ENCODE data around the gene GPR37L1. TPM values are rescaled to one million over a fixed set of nuclear protein-coding genes. Genes with fewer than 3 reads are reported as not detected.

The GPR37L1 gene
- total and polyA plus RNA-seq, 2 of the 4 experiments (the other 2 are of a cell fraction), result 0.02 TPM; not detected in 1

DNA sequence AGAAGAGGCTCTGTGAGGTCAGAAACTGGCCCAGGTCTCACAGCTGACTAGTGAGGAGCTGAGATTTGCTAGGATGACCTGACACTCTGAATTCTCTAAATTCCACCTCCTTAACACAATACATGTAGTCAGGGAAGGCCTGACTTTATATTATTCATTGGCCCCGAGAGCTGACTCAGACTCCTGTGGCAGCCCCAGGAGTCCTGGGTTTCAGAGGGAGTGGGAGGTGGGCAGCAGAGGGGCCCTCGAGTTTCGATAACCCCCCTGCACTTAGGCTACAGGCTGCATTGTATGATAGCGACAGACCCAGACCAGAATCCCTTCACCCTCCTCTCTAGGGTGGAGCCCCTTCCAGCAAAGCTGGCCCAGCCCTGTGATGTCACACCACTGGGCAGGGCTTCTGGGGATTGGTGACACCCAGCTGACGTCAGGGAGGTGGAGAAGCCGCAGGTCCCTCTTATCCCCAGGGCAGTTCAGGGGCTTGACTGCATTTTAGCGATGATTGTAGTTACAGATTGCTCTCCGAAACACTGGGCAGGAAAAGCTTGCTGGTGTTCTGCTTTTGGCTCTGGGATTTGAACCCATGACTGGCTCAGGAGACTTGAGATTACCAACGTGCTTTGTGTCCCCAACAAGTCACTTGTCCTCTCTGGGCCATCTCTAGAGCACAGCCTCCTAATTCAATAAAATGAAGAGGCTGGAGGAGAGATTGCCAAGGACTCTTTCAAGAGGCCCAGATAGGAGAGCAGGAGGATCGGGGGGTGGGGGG, 17.0 kb upstream of the GPR37L1 start (continued):
- TF ChIP-seq MAZ (IDR thresholded peaks at IDR 0.05; ENCODE audit: borderline replicate concordance, low read depth, low read length), result no peak

DNA sequence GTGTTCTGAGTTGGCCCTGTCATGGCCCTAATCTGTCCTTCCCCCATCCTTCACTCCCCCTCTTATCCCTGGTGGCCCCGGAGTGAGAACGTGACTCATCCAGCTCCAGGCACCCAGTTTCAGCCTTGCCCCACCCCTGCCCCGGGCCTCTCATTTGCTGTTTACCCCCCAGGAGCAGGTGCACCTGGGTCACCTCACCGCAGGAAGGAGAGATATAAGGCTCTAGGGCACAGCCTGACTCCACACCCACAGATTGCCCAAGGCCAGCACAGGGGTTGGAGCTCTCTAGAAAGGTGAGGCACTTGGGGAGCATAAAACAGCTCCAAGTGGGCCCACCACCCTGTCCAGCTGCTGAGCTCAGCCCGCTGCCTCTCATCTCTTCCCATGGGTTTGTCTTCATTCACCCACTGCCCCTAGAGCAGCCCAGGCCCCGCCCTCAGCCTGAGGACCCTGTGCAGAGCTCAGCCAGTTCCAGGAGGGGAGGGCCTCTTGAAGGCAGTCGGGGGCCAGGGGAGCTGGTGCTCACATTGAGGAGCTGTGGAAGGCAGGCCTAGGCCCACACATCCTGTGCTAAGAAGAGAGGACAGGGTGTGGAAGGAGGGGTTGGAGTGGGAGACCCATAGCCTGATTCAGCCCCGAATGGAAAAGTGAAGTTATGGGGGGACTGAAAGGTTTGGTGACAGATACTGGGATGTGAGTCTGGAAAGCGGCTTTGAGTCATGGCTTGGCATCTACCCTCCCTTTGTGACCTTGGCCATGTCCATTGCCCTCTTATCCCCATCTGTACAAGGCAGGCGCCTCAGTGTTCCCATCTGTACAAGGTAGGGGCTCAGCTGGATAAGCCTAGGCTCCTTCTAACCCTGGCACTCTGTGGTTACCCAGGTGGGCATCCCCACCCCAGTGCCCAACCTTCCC, 16.1 kb upstream of the GPR37L1 start:
- peaks cover 5% of the 10 kb centered on the region; the same call in 1 of the 2 replicates for H3K9me1 ChIP-seq (ENCODE audit: insufficient read depth, low read length)
- peak overlapping the region; percentile 85 for H2AK9ac ChIP-seq (replicated peaks; ENCODE audit: low read depth, low read length, poor library complexity)
- peak overlapping the region; percentile 23; the same call in 1 of the 2 replicates for H2AK5ac ChIP-seq (ENCODE audit: low read depth, low read length)
- ATAC-seq (ENCODE audit: low read depth) (no peak), DNase-seq (no peak)
- H3K9me3 ChIP-seq (ENCODE audit: control insufficient read depth, insufficient read depth, low read length), result no peaks in the 10 kb centered on the region
- H3K27me3 ChIP-seq (ENCODE audit: control insufficient read depth, insufficient read depth, low read length), result no peaks in the 10 kb centered on the region; the same call in 1 of the 2 replicates
- H3K4ac ChIP-seq (ENCODE audit: low read depth, low read length), result no peak overlapping the region
- no peaks in the 10 kb centered on the region for H3K36me3 ChIP-seq (ENCODE audit: control insufficient read depth, insufficient read depth, low read length)
- no peak overlapping the region for H4K91ac ChIP-seq (ENCODE audit: insufficient read depth, low read depth, low read length)
- H3K23ac ChIP-seq (ENCODE audit: low read depth, low read length), result no peak overlapping the region
- no peak overlapping the region for H2BK120ac ChIP-seq (ENCODE audit: low read depth, low read length)
- H3K4me1 ChIP-seq (ENCODE audit: control insufficient read depth, insufficient read depth, low read length), result peaks cover 4% of the 10 kb centered on the region; the same call in 1 of the 2 replicates
- in situ Hi-C loops (cut with MboI; ENCODE audit: low sequenced_read_pairs) (no loop called here), intact Hi-C loops (cut with micrococcal nuclease) (no loop called here), dilution Hi-C loops (cut with HindIII; ENCODE audit: low sequenced_read_pairs, unreplicated experiment) (no loop called here)
- no peak overlapping the region for H2BK5ac ChIP-seq (ENCODE audit: low read depth, low read length, poor library complexity, severe bottlenecking)
- POLR2A ChIA-PET (ENCODE audit: unreplicated experiment), result no interaction called here
- H3K9ac ChIP-seq (ENCODE audit: low read depth, low read length), result no peak overlapping the region
- CTCF ChIA-PET, result no interaction called here
- no peak overlapping the region for H3K27ac ChIP-seq (ENCODE audit: insufficient read depth, low read length)
- no peak overlapping the region for H3K4me2 ChIP-seq (ENCODE audit: low read depth, low read length)
- H3K14ac ChIP-seq (replicated peaks; ENCODE audit: low read depth, low read length), result no peak overlapping the region
- H2BK15ac ChIP-seq (ENCODE audit: low read depth, low read length), result no peak overlapping the region
- no peak overlapping the region for H2AFZ ChIP-seq (replicated peaks; ENCODE audit: low read length, poor library complexity)
- 82% methylated on average over 3 of the region's 10 CpGs; no CpG with 5 or more reads in 1 of the 2 experiments for WGBS, 2 experiments (ENCODE audit: extremely low coverage in 2 of 2, insufficient read length in 1 of 2)
- no peaks in the 10 kb centered on the region for H3K79me1 ChIP-seq (ENCODE audit: low read depth in 1 of 2, low read length in 2 of 2)
- no peak overlapping the region for H2BK20ac ChIP-seq (ENCODE audit: low read depth, low read length)
- H3K4me3 ChIP-seq (ENCODE audit: insufficient read depth, low read depth, low read length), result no peak overlapping the region
- H3K56ac ChIP-seq (ENCODE audit: extremely low read depth, insufficient read depth, low read length), result no peak overlapping the region
- BruUV-seq (replicated peaks), result no TSS peak
- no peak overlapping the region for H4K5ac ChIP-seq (ENCODE audit: low read depth, low read length)
- H4K8ac ChIP-seq (ENCODE audit: low read depth in 2 of 2, low read length in 2 of 2), result no peak overlapping the region
- no peaks in the 10 kb centered on the region for H4K20me1 ChIP-seq (ENCODE audit: insufficient read depth, low read length)
- no peak overlapping the region for H3K18ac ChIP-seq (ENCODE audit: low read depth, low read length)
- TF ChIP-seq RCOR1 (IDR thresholded peaks at IDR 0.05; ENCODE audit: insufficient replicate concordance, low read length) (no peak), SMC3 (IDR thresholded peaks at IDR 0.05; ENCODE audit: low read depth, low read length) (no peak), RAD21 (IDR thresholded peaks at IDR 0.05; ENCODE audit: low read length) (no peak), MAFK (IDR thresholded peaks at IDR 0.05; ENCODE audit: low read depth, low read length) (no peak), NFE2L2 (IDR thresholded peaks at IDR 0.05; ENCODE audit: low read depth, low read length) (no peak), MAZ (IDR thresholded peaks at IDR 0.05; ENCODE audit: borderline replicate concordance, low read depth, low read length) (no peak)
- TF ChIP-seq, protein P1, sequence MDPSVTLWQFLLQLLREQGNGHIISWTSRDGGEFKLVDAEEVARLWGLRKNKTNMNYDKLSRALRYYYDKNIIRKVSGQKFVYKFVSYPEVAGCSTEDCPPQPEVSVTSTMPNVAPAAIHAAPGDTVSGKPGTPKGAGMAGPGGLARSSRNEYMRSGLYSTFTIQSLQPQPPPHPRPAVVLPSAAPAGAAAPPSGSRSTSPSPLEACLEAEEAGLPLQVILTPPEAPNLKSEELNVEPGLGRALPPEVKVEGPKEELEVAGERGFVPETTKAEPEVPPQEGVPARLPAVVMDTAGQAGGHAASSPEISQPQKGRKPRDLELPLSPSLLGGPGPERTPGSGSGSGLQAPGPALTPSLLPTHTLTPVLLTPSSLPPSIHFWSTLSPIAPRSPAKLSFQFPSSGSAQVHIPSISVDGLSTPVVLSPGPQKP (IDR thresholded peaks at IDR 0.05; ENCODE audit: borderline replicate concordance, low read depth, low read length), result no peak
- TF ChIP-seq, protein P2, sequence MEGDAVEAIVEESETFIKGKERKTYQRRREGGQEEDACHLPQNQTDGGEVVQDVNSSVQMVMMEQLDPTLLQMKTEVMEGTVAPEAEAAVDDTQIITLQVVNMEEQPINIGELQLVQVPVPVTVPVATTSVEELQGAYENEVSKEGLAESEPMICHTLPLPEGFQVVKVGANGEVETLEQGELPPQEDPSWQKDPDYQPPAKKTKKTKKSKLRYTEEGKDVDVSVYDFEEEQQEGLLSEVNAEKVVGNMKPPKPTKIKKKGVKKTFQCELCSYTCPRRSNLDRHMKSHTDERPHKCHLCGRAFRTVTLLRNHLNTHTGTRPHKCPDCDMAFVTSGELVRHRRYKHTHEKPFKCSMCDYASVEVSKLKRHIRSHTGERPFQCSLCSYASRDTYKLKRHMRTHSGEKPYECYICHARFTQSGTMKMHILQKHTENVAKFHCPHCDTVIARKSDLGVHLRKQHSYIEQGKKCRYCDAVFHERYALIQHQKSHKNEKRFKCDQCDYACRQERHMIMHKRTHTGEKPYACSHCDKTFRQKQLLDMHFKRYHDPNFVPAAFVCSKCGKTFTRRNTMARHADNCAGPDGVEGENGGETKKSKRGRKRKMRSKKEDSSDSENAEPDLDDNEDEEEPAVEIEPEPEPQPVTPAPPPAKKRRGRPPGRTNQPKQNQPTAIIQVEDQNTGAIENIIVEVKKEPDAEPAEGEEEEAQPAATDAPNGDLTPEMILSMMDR (conservative IDR thresholded peaks at IDR 0.05; ENCODE audit: low read depth, low read length), result no peak
- TF ChIP-seq, protein P3, sequence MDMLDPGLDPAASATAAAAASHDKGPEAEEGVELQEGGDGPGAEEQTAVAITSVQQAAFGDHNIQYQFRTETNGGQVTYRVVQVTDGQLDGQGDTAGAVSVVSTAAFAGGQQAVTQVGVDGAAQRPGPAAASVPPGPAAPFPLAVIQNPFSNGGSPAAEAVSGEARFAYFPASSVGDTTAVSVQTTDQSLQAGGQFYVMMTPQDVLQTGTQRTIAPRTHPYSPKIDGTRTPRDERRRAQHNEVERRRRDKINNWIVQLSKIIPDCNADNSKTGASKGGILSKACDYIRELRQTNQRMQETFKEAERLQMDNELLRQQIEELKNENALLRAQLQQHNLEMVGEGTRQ (IDR thresholded peaks at IDR 0.05; ENCODE audit: low read depth, low read length), result no peak

All from IMR-90 (cell line).